HepG2 (cell line): Measurements from ENCODE around the gene ASF1B. TPM values are rescaled to one million over a fixed set of nuclear protein-coding genes. Genes with fewer than 3 reads are reported as not detected.
A peak's percentile ranks its signal among the peaks of the same experiment; 100 is the strongest.

ENCODE experiments used
- AKAP8 ChIP-seq: sonication (generic); formaldehyde crosslinking; IDR thresholded peaks from 2 replicates; pipeline ENCODE4 v1.5.1; 2020; ENCODE audit warnings: mild to moderate bottlenecking, missing genetic modification reagents
- ATRX ChIP-seq: sonication (generic); formaldehyde crosslinking; IDR thresholded peaks from 2 replicates; pipeline ENCODE4 v1.4.0; 2020; ENCODE audit warnings: missing genetic modification reagents, borderline replicate concordance
- BORCS8-MEF2B ChIP-seq: sonication (generic); formaldehyde crosslinking; IDR thresholded peaks from 2 replicates; pipeline ENCODE4 v1.8.0; 2022; ENCODE audit warnings: mild to moderate bottlenecking, missing genetic modification reagents
- CREBL2 ChIP-seq: sonication (generic); formaldehyde crosslinking; IDR thresholded peaks from 2 replicates; pipeline ENCODE4 v1.8.1; 2023; ENCODE audit warnings: missing genetic modification reagents, mild to moderate bottlenecking, borderline replicate concordance
- E2F2 ChIP-seq: sonication (generic); formaldehyde crosslinking; IDR thresholded peaks from 2 replicates; pipeline ENCODE4 v1.4.0; 2020; ENCODE audit warnings: missing genetic modification reagents, borderline replicate concordance
- FOXP1 ChIP-seq, 2 experiments: fragments of 450-650 bp in 1 of 2; IDR thresholded peaks; 2 replicates each; pipeline ENCODE4 v1.6.1; 2017 to 2018; ENCODE audit warnings: antibody characterized with exemption in 1 of 2
- GLMP ChIP-seq: sonication (generic); formaldehyde crosslinking; IDR thresholded peaks from 2 replicates; pipeline ENCODE4 v1.9.0; 2021; ENCODE audit warnings: missing genetic modification reagents, mild to moderate bottlenecking, borderline replicate concordance
- MED1 ChIP-seq: sonication (generic); formaldehyde crosslinking; IDR thresholded peaks from 2 replicates; pipeline ENCODE4 v1.4.0; 2020; ENCODE audit warnings: missing genetic modification reagents
- MED13 ChIP-seq: sonication (generic); formaldehyde crosslinking; IDR thresholded peaks from 2 replicates; pipeline ENCODE4 v1.5.0; 2020; ENCODE audit warnings: missing genetic modification reagents
- PAF1 ChIP-seq: IDR thresholded peaks from 2 replicates; pipeline ENCODE4 v1.6.1; 2016; ENCODE audit warnings: missing genetic modification reagents, missing compliant biosample characterization
- SKI ChIP-seq: fragments of 450-650 bp; IDR thresholded peaks from one replicate; pipeline ENCODE4 v1.6.1; 2018; ENCODE audit warnings: mild to moderate bottlenecking; ENCODE audit not compliant: partially characterized antibody
- SRF ChIP-seq: IDR thresholded peaks from 2 replicates; pipeline ENCODE4 v1.6.1; 2011; ENCODE audit warnings: mild to moderate bottlenecking, low read depth, low read length, moderate library complexity
- ZNF18 ChIP-seq: sonication (generic); formaldehyde crosslinking; IDR thresholded peaks from 2 replicates; pipeline ENCODE4 v1.8.0; 2022; ENCODE audit warnings: mild to moderate bottlenecking, missing genetic modification reagents; ENCODE audit not compliant: insufficient replicate concordance
- ZNF251 ChIP-seq: sonication (generic); formaldehyde crosslinking; IDR thresholded peaks from 2 replicates; pipeline ENCODE4 v1.9.0; 2021; ENCODE audit warnings: mild to moderate bottlenecking, missing genetic modification reagents
- ZNF260 ChIP-seq: sonication (generic); formaldehyde crosslinking; IDR thresholded peaks from 2 replicates; pipeline ENCODE4 v1.4.0; 2020; ENCODE audit warnings: missing genetic modification reagents, low read depth, mild to moderate bottlenecking, borderline replicate concordance
- ZNF496 ChIP-seq: sonication (generic); formaldehyde crosslinking; IDR thresholded peaks from 2 replicates; pipeline ENCODE4 v1.8.1; 2023; ENCODE audit warnings: mild to moderate bottlenecking, moderate library complexity, missing genetic modification reagents; ENCODE audit not compliant: insufficient replicate concordance
- ZNF512B ChIP-seq: sonication (generic); formaldehyde crosslinking; IDR thresholded peaks from 2 replicates; pipeline ENCODE4 v1.5.1; 2020; ENCODE audit warnings: missing genetic modification reagents, mild to moderate bottlenecking, borderline replicate concordance
- ZNF773 ChIP-seq: sonication (generic); formaldehyde crosslinking; IDR thresholded peaks from 2 replicates; pipeline ENCODE4 v1.4.0; 2020; ENCODE audit warnings: missing genetic modification reagents, borderline replicate concordance
- ZNF784 ChIP-seq: sonication (generic); formaldehyde crosslinking; IDR thresholded peaks from 2 replicates; pipeline ENCODE4 v1.5.1; 2020; ENCODE audit warnings: missing genetic modification reagents, mild to moderate bottlenecking, borderline replicate concordance
- ZSCAN20 ChIP-seq: sonication (generic); formaldehyde crosslinking; IDR thresholded peaks from 2 replicates; pipeline ENCODE4 v1.4.0; 2020; ENCODE audit warnings: missing genetic modification reagents, mild to moderate bottlenecking, borderline replicate concordance
- polyA plus RNA-seq, 8 experiments: library from polyadenylated mRNA; depleted of rRNA in 3 of 8; stranded (reverse) in 7 of 8; unstranded in 1 of 8; fragments of >200 nt; fragmentation: Illumina TruSeq in 4 of 8; extraction: Trizol in 4 of 8; gene quantifications; 2 replicates each; pipeline versions ENCODE4 v1.2.1 to v1.2.3, GENCODE V29; 2011 to 2016; ENCODE audit warnings: low read depth in 4 of 8, missing spikeins in 1 of 8, mixed read lengths in 1 of 8; ENCODE audit not compliant: insufficient read depth in 1 of 8
- total RNA-seq, 5 experiments: library from RNA; depleted of rRNA; stranded (reverse); fragments of >200 nt; fragmentation: Illumina TruSeq; extraction: Trizol; gene quantifications; 2 replicates each; pipeline ENCODE4 v1.2.3, GENCODE V29; 2016; ENCODE audit warnings: low read depth in 1 of 5

Gene ASF1B
- total and polyA plus RNA-seq, 2 of the 13 experiments (the other 11 are each of a cell fraction or from before 2014, with no cell fraction given), result 18.2 to 24.8 TPM

- TF ChIP-seq ZNF784 (CRISPR knock-in tag) (peak; percentile 19; the same call in 1 of the 2 replicates), ATRX (no peak), MED13 (CRISPR knock-in tag) (no peak), MED1 (CRISPR knock-in tag) (peak; percentile 55; the same call in 1 of the 2 replicates), GLMP (CRISPR knock-in tag) (no peak), E2F2 (peak; percentile 54; the same call in 1 of the 2 replicates), ZNF512B (CRISPR knock-in tag) (no peak), FOXP1 (IDR thresholded peaks at IDR 0.05) (no peak), FOXP1 (CRISPR knock-in tag; IDR thresholded peaks at IDR 0.05) (no peak; the same call in 1 of the 2 replicates), CREBL2 (CRISPR knock-in tag) (no peak), ZNF773 (CRISPR knock-in tag) (no peak), BORCS8-MEF2B (CRISPR knock-in tag) (peak; percentile 90), ZNF251 (CRISPR knock-in tag) (no peak), SRF (no peak), ZNF496 (CRISPR knock-in tag) (no peak), AKAP8 (0 out of 2 replicates have a peak, but pooled peaks have one; percentile 44), ZSCAN20 (CRISPR knock-in tag) (no peak), ZNF260 (CRISPR knock-in tag) (no peak), SKI (no peak), PAF1 (no peak), ZNF18 (CRISPR knock-in tag) (peak; percentile 44)
Measured at GRCh38 chr19:14136509-14137281, at the start of gene ASF1B (continued).
